K562 (cell line): ENCODE results near the gene SRPK2.

ENCODE experiments used
- KLF13 ChIP-seq: fragments of 450-650 bp; IDR thresholded peaks from 2 replicates; pipeline ENCODE4 v1.6.1; 2016; ENCODE audit warnings: missing genetic modification characterization, low read depth, mild to moderate bottlenecking, missing compliant biosample characterization, moderate library complexity, borderline replicate concordance
- ZBED1 ChIP-seq: IDR thresholded peaks from 2 replicates; pipeline ENCODE4 v1.6.1; 2014

GRCh38 chr7:105125745-105126144, 263.0 kb downstream of the SRPK2 start:
- no peak for TF ChIP-seq ZBED1
- TF ChIP-seq KLF13 = no peak
